ENCODE results near the gene EPAS1.

GRCh38 chr2:46382331-46383112 is 85.3 kb downstream of the EPAS1 start:
- TF ChIP-seq POLR2A (IDR thresholded peaks at IDR 0.05): no peak
- no peak for TF ChIP-seq CTCF (IDR thresholded peaks at IDR 0.05)

All from adrenal gland (tissue), 5 donors.